HG03342 (cell line): ENCODE results near the gene ADD2.
"Not testable (repeated sequence)": the region's sequence is repeated elsewhere in the genome, so short reads cannot be mapped to it uniquely, and the experiment has no call there.

Experiments used
- ATAC-seq: cut with Tn5 transposase; IDR thresholded peaks from one replicate; pipeline ENCODE4 v1.9.1; 2021; ENCODE audit warnings: mild to moderate bottlenecking, moderate library complexity; ENCODE audit not compliant: unreplicated experiment

The ADD2 gene

DNA sequence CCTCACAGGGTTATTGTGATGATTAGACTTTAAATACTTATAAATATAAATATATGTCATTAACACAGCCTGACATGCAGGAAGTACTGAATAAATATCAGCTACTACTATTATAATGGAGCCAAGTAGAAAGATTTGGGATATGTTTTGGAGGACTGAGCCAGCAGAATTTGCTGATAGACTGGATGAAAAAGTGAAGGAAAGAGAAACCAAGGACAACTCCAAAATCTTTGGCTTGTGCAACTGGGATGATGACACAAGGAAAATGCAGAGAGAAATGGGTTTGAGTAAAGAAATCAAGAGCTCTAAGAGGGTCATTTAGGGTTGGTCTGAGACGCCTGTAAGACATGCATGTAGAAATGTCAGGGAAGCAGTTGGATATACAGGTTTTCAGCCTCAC is 15.6 kb downstream of the ADD2 start:
- ATAC-seq, result no peak

DNA sequence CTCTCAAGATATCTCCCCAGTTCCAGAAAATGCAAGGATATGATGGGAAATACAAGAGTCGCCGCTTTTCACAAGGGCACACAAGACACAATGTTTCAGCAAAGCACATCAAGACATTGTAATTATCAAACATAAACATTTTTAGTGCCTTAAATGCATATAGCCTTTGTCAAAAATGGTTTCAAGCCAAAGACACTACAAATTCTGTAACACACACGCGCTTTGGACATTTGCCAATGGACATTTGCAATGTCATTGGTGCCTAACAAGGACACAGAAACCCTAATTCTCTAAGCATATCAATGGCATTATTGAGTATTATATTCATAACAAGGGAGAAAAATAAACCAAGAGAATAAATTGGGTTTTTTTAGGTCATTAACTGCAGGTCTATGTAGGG is 16.1 kb downstream of the ADD2 start:
- no peak for ATAC-seq

DNA sequence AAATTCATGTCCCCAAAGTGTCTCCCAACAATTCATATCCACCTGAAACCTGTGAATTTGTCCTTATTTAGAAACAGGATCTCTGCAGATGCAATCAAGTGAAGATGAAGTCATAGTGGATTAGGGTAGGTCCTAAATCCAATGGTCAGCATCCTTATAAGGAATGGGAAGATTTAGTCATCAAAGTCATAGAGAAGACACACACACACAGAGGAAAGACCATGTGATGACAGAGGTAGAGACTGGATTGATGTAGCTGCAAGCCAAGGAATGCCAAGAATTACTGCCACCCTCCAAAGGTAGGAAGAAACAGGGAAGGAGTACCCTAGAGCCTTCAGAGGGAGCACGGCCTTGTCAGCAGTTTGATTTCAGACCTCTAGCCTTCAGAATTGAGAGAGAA is 17.7 kb downstream of the ADD2 start:
- no peak for ATAC-seq

- no peak for ATAC-seq
Observed at GRCh38 chr2:70748002-70748784, 19.8 kb downstream of the ADD2 start.

DNA sequence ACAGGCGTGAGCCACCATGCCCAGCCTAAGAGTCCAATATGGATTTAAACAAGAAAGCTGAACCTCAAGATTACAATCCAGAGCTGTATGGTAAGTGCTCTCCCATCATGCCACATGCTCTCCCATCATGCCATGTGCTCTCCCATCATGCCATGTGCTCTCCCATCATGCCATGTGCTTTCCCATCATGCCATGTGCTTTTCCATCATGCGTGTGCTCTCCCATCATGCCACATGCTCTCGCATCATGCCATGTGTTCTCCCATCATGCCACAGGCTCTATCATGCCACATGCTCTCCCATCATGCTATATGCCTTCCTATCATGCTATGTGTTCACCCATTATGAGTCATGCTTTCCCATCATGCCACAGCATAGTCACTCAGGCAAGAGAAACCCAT is 20.7 kb downstream of the ADD2 start:
- ATAC-seq, result no peak

- no peak for ATAC-seq
Observed at GRCh38 chr2:70746094-70746974, 21.7 kb downstream of the ADD2 start.

DNA sequence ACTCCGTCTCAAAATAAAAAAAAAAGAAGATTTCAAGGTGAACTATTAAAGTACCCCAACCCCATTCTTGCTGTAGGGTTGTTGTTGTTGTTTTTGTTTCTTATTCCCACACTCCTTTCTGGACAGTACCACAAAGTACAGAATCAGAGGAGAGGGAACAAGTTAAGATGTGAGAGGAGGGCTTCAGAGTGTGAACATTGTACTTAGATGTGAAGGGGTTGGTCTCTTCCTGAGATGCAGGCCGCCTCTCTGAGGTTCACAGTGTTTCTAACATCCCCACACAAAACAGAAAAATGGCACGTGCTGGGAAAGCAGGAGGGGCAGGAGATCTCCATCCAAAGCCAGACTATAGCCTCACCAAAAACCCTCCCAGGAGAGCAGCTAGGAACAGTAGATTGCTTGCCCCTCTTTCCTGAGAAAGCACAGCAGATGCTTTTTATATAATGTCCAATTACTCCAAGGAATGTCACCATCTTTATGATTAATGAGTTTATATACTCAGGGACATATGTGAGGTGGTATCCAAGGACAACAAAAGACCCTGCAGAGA is 22.6 kb downstream of the ADD2 start:
- ATAC-seq, result no peak

- ATAC-seq, result no peak
Observed at GRCh38 chr2:70744397-70744796, 23.6 kb downstream of the ADD2 start.

GRCh38 chr2:70743677-70744076 is 24.3 kb downstream of the ADD2 start:
- ATAC-seq, result no peak

- no peak for ATAC-seq
Observed at GRCh38 chr2:70743068-70743467, 24.9 kb downstream of the ADD2 start.

GRCh38 chr2:70739492-70739891 is 28.5 kb downstream of the ADD2 start:
- ATAC-seq, result not testable (repeated sequence)

- no peak for ATAC-seq
Observed at GRCh38 chr2:70738159-70738558, 29.8 kb downstream of the ADD2 start.

- no peak for ATAC-seq
Observed at GRCh38 chr2:70735071-70735470, 32.9 kb downstream of the ADD2 start.

DNA sequence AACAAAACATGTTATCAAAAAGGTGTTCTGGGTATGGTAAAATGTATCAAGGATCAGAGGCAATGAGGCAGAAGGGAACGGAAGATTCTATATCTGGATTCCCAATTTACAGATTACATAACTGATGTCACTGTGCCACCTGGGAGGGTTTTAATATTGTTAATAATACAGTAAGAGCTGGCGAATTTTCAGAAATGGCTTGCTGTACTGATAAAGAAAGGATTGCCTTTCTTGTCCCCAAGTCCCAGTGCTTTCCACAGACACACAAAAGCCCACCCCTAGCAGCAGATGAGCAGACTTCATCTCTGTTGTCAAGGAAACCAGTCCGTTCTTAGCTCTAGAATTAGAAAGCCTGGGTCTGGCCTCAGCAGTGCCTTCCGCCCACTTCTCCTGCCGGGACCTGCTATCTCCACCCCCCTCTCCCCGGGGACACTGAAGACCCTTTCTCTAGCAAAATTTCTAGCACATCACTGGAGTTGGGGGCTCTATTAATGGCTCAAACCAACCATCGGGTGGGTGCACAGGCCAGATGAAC is 34.3 kb downstream of the ADD2 start:
- ATAC-seq, result no peak

- ATAC-seq, result no peak
Observed at GRCh38 chr2:70732766-70733645, 35.0 kb downstream of the ADD2 start.

GRCh38 chr2:70730730-70731129 is 37.3 kb downstream of the ADD2 start:
- ATAC-seq, result no peak

GRCh38 chr2:70729647-70730046 is 38.4 kb downstream of the ADD2 start:
- no peak for ATAC-seq

DNA sequence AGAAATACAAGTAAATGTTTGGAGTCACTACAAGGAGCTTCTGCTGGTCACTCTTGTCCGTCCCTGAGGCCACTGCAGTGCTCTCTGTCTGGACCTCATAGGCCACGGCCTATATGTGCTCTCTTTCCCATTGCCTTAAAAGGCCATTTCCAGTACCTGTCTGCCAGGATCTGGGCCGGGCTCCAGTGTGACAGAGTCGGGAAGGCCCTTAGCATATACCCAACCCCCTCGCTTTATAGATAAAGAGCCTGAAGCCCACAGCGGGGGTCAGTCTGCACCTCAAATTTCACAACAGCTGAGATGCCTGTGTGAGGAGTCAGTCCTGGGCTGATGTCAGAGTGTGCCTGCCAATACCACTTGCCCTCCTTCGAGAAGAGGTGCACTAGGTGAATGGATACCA is 39.9 kb downstream of the ADD2 start:
- ATAC-seq, result no peak

GRCh38 chr2:70726947-70727725 is 40.9 kb downstream of the ADD2 start:
- no peak for ATAC-seq

GRCh38 chr2:70725505-70725904 is 42.5 kb downstream of the ADD2 start:
- no peak for ATAC-seq
